SK-N-MC (cell line): ENCODE measurements around the gene DDAH1.

Experiments used
- EZH2 ChIP-seq: fragments of 200-600 bp; sonication (generic); IDR thresholded peaks from one replicate; pipeline ENCODE4 v1.6.1; 2017; ENCODE audit warnings: antibody characterized with exemption
- POLR2AphosphoS5 ChIP-seq: IDR thresholded peaks from 2 replicates; pipeline ENCODE4 v1.6.1; 2012; ENCODE audit warnings: mild to moderate bottlenecking, low read depth, low read length, borderline replicate concordance

- TF ChIP-seq POLR2AphosphoS5 (no peak), EZH2 (no peak)
Observed at GRCh38 chr1:85273397-85273796, 191.6 kb downstream of the DDAH1 start.
